WERI-Rb-1 (cell line): ENCODE data around the gene GSN.
A peak's percentile ranks its signal among the peaks of the same experiment; 100 is the strongest.

ENCODE experiments used
- DNase-seq: peaks from one replicate; pipeline ENCODE4 v3.0.0-alpha.2; 2020
- H3K27ac ChIP-seq: fragments of 250-450 bp; sonication (Bioruptor Pico); 2 replicates; pipeline ENCODE4 v1.5.1; 2020; ENCODE audit warnings: mild to moderate bottlenecking, moderate library complexity
- H3K27me3 ChIP-seq: fragments of 250-450 bp; sonication (Bioruptor Pico); 2 replicates; pipeline ENCODE4 v1.5.1; 2021; ENCODE audit warnings: mild to moderate bottlenecking, low read depth, moderate library complexity; ENCODE audit not compliant: insufficient read depth, severe bottlenecking
- H3K36me3 ChIP-seq: fragments of 250-450 bp; sonication (Bioruptor Pico); 2 replicates; pipeline ENCODE4 v1.5.1; 2020; ENCODE audit warnings: mild to moderate bottlenecking, moderate library complexity
- H3K4me3 ChIP-seq: 2 replicates; pipeline ENCODE4 v1.5.1; 2011; ENCODE audit warnings: low read depth, mild to moderate bottlenecking, control low read depth, low read length
- H3K9me3 ChIP-seq: fragments of 250-450 bp; sonication (Bioruptor Pico); 2 replicates; pipeline ENCODE4 v1.5.1; 2021; ENCODE audit warnings: mild to moderate bottlenecking, moderate library complexity; ENCODE audit not compliant: severe bottlenecking
- TF ChIP-seq, protein P1 (sequence below): IDR thresholded peaks from 2 replicates; pipeline ENCODE4 v1.5.1; 2011; ENCODE audit warnings: low read depth, mild to moderate bottlenecking, control low read depth, inconsistent platforms, low read length

Gene GSN

DNA sequence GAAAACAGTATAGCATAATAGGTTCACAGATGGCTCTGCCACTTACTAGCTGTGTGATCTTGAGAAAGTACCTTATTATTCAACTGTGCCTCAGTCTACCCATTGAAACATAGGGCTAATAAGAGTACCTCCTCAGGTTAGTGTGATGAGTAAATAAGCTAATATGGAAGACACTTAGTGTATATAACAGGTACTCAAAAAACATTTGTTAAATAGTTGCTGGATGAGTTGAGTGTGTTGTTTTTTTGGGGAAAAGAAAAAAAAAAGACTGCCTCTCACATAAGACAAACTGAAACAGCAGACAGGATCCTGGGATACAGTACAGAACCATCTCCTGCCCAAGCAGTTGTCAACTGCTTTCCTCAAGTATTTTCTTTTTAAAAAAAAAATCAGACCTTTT, 96.9 kb downstream of the GSN start:
- Histone ChIP-seq H3K4me3 (no peak overlapping the region), H3K9me3 (no peaks in the 10 kb centered on the region), H3K27me3 (no peaks in the 10 kb centered on the region), H3K36me3 (no peaks in the 10 kb centered on the region), H3K27ac (peak overlapping the region; percentile 8; the same call in 1 of the 2 replicates)
- TF ChIP-seq, protein P1, sequence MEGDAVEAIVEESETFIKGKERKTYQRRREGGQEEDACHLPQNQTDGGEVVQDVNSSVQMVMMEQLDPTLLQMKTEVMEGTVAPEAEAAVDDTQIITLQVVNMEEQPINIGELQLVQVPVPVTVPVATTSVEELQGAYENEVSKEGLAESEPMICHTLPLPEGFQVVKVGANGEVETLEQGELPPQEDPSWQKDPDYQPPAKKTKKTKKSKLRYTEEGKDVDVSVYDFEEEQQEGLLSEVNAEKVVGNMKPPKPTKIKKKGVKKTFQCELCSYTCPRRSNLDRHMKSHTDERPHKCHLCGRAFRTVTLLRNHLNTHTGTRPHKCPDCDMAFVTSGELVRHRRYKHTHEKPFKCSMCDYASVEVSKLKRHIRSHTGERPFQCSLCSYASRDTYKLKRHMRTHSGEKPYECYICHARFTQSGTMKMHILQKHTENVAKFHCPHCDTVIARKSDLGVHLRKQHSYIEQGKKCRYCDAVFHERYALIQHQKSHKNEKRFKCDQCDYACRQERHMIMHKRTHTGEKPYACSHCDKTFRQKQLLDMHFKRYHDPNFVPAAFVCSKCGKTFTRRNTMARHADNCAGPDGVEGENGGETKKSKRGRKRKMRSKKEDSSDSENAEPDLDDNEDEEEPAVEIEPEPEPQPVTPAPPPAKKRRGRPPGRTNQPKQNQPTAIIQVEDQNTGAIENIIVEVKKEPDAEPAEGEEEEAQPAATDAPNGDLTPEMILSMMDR, result no peak
- DNase-seq, result no peak

DNA sequence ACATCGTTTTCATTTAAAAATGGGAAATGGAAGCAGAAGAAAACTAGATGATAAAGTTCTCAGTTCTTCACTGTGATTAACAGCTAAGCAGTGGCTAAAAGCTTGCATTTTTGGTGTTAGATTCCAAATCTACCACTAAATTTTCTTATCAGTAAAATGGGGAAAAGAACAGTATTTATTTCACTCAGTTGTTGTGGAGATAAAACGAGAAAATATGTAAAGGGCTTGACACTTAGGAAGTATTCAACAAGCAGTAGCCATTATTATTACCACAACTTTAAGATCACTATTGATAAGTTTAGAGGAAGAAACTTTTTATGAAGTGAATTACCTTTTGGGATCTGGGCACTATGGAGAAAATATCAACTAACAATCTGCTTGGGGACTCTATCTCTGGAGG, 97.6 kb downstream of the GSN start:
- Histone ChIP-seq H3K4me3 (no peak overlapping the region), H3K36me3 (no peaks in the 10 kb centered on the region), H3K27me3 (no peaks in the 10 kb centered on the region), H3K9me3 (no peaks in the 10 kb centered on the region), H3K27ac (no peak overlapping the region)
- TF ChIP-seq, protein P1, result no peak
- no peak for DNase-seq

DNA sequence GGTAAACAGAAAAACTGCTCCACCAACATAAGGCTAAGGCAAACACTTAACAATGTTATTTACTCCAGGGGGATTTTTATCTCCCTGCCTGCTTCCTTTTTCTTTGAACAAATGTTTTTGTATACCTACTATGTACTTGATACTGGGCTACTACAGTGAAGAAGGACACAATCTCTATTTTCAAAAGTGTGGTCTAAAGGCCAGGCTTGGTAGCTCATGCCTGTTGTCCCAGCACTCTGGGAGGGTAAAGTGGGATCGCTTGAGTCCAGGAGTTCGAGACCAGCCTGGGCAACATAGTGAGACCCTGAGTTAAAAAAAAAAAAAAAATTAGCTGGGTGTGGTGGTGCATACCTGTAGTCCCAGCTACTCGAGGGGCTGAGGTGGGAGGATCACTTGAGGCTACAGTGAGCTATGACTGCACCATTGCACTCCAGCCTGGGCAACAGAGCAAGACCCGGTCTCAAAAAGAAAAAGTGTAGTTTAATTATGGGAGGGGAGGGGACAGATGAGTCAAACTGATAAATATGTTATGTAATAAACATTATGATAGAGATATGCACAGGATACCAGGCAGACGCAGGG, 98.7 kb downstream of the GSN start:
- Histone ChIP-seq H3K4me3 (no peak overlapping the region), H3K36me3 (no peaks in the 10 kb centered on the region), H3K27ac (no peak overlapping the region), H3K9me3 (no peaks in the 10 kb centered on the region), H3K27me3 (no peaks in the 10 kb centered on the region)
- TF ChIP-seq, protein P1, result no peak
- DNase-seq, result no peak

DNA sequence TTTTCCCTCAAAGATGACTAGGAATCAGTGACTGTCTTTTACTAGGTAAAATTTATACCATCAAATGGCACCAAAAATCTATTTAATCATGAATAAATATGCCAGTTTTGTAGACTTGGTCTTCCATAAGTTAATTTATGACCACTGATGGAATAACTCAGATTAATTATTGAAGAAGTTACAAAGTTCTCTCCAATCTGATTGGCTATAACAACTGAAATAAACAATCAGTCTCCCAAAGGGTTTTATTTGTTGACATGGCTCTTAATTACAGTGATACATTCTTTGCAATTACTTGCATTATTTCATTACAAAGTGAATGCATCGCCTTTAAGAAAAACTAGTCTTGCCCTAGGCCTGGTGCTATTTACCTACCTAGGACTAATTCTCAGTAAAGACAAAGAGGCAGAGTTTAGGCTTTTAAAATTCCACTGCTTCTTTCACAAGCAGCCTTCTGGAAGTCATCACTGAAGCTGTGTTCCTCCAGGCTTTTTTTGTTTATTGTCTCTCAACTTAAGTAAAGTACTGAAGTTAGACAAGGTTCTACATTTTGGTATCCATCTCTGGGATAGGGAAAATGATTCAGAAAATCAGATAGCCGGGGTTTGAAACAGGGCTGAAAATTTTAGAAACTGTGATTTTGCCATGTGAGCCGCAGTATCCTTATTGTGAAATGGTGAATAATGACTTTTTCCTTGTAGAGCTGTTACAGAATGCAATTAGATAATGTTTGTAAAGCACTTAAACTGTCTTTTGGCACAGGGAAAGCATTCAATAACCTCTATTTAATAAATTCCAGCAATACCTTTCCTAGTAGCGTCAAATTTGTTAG, 99.6 kb downstream of the GSN start:
- H3K27me3 ChIP-seq, result no peaks in the 10 kb centered on the region
- H3K27ac ChIP-seq, result no peak overlapping the region
- no peak overlapping the region for H3K4me3 ChIP-seq
- DNase-seq, result no peak
- TF ChIP-seq, protein P1, result no peak
- H3K36me3 ChIP-seq, result no peaks in the 10 kb centered on the region
- no peaks in the 10 kb centered on the region for H3K9me3 ChIP-seq

DNA sequence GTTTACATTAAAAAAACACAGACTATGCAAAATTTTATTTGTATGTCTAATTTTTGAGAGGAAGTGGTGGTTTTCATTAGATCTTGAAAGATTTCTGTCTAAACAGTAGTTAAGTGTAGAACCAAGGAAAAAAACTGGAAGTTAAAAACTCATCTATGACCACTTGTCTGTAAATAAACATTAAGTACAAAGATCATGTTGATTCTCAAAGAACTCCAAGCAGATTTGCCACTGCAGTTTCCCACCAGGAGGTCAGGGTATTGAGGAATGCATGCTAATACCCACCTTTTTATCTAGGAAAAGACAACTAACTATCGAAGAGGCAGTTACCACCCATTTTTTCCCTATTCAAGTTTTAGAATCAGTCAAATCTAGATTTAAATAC, 100.2 kb downstream of the GSN start:
- Histone ChIP-seq H3K27ac (no peak overlapping the region), H3K27me3 (no peaks in the 10 kb centered on the region), H3K4me3 (no peak overlapping the region), H3K9me3 (no peaks in the 10 kb centered on the region), H3K36me3 (no peaks in the 10 kb centered on the region)
- DNase-seq, result no peak
- TF ChIP-seq, protein P1, result no peak

DNA sequence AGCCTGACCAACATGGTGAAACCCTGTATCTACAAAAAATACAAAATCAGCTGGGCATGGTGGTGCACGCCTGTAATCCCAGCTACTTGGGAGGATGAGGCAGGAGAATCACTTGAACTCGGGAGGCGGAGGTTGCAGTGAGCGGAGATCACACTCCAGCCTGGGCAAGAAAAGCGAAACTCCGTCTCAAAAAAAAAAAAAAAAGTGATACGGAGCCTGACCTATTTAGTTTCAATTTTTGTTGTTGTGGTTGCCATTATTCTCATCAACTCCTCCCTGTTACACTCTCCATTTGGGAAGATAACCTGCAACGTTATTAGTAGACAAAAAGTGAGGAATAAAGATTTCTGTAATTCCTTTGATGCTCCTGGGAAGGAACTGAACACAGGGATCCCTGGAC, 100.8 kb downstream of the GSN start:
- no peak overlapping the region for H3K27ac ChIP-seq
- no peak overlapping the region for H3K4me3 ChIP-seq

More for the DNA sequence above, 100.8 kb downstream of the GSN start:
- no peaks in the 10 kb centered on the region for H3K36me3 ChIP-seq
- H3K27me3 ChIP-seq, result no peaks in the 10 kb centered on the region
- no peaks in the 10 kb centered on the region for H3K9me3 ChIP-seq
- no peak for DNase-seq
- TF ChIP-seq, protein P1, result no peak
